Measurements from ENCODE around the gene SERPINA1. TPM values are rescaled to one million over a fixed set of nuclear protein-coding genes. Genes with fewer than 3 reads are reported as not detected.

SERPINA1 gene
- total RNA-seq, 1 experiment from 2014 or later, result 9.1 TPM

DNA sequence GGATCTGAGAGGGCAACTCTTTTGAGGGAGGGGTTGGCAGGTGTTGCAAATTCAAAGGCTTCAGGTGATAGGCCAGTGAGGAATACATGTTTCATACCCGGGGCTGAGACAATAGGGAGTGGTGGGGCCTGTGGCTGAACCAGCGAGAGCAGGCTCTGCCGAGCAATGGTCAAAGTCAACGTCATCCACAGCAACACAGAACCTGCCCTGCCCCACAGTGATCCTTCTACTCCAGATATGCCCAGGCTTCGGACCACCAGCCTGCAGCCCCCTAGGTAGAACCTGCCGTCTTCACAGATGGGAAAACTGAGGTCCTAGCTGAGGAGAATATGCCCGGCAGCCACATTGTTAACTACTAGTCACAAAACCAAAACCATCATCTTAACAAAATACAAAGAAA lies 4.1 kb downstream of the SERPINA1 start:
- intact Hi-C loops (cut with micrococcal nuclease), result no loop called here
- Histone ChIP-seq H2AFZ (ENCODE audit: low read depth, low read length, poor library complexity, severe bottlenecking) (no peak overlapping the region), H3K27ac (ENCODE audit: low read depth, low read length) (no peak overlapping the region), H3K9ac (ENCODE audit: low read length) (no peak overlapping the region), H3K27me3 (ENCODE audit: insufficient read depth, low read length) (no peaks in the 10 kb centered on the region), H3K4me3 (replicated peaks in 1 of 2; ENCODE audit: low read depth in 1 of 2, low read length in 2 of 2) (no peak overlapping the region), H3K4me2 (ENCODE audit: low read length) (no peak overlapping the region), H3K4me1 (ENCODE audit: control insufficient read depth in 1 of 2, insufficient read depth in 2 of 2, low read length in 2 of 2) (peaks cover 0 to 20% of the 10 kb centered on the region in 2 experiments; a peak in 3 of 4 replicates), H4K20me1 (ENCODE audit: insufficient read depth) (no peaks in the 10 kb centered on the region), H3K9me3 (ENCODE audit: control insufficient read depth in 1 of 2, insufficient read depth in 1 of 2, low read depth in 1 of 2, low read length in 2 of 2) (no peaks in the 10 kb centered on the region), H3K79me2 (ENCODE audit: insufficient read depth, low read length) (no peaks in the 10 kb centered on the region), H3K36me3 (ENCODE audit: control insufficient read depth in 1 of 2, insufficient read depth in 2 of 2, low read length in 2 of 2) (no peaks in the 10 kb centered on the region), H3K9me2 (ENCODE audit: insufficient read depth) (no peaks in the 10 kb centered on the region)
- no peak for ATAC-seq
- no peak for DNase-seq (ENCODE audit: low read depth, low spot score)
- CTCF ChIA-PET, result no interaction called here
- no TSS peak for BruUV-seq (replicated peaks)
- no peak for TF ChIP-seq SRF (IDR thresholded peaks at IDR 0.05; ENCODE audit: low read depth)
- TF ChIP-seq FOSL1 (IDR thresholded peaks at IDR 0.05; ENCODE audit: low read depth), result no peak
- no peak for TF ChIP-seq ZFX (IDR thresholded peaks at IDR 0.05)
- TF ChIP-seq, protein P1, sequence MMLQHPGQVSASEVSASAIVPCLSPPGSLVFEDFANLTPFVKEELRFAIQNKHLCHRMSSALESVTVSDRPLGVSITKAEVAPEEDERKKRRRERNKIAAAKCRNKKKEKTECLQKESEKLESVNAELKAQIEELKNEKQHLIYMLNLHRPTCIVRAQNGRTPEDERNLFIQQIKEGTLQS (IDR thresholded peaks at IDR 0.05), result no peak
- TF ChIP-seq EZH2 (IDR thresholded peaks at IDR 0.05), result no peak
- TF ChIP-seq CEBPB (IDR thresholded peaks at IDR 0.05; ENCODE audit: low read depth), result no peak
- TF ChIP-seq, protein P2, sequence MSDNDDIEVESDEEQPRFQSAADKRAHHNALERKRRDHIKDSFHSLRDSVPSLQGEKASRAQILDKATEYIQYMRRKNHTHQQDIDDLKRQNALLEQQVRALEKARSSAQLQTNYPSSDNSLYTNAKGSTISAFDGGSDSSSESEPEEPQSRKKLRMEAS (IDR thresholded peaks at IDR 0.05), result no peak
- TF ChIP-seq EGR1 (IDR thresholded peaks at IDR 0.05; ENCODE audit: low read depth), result no peak
- TF ChIP-seq, protein P3, sequence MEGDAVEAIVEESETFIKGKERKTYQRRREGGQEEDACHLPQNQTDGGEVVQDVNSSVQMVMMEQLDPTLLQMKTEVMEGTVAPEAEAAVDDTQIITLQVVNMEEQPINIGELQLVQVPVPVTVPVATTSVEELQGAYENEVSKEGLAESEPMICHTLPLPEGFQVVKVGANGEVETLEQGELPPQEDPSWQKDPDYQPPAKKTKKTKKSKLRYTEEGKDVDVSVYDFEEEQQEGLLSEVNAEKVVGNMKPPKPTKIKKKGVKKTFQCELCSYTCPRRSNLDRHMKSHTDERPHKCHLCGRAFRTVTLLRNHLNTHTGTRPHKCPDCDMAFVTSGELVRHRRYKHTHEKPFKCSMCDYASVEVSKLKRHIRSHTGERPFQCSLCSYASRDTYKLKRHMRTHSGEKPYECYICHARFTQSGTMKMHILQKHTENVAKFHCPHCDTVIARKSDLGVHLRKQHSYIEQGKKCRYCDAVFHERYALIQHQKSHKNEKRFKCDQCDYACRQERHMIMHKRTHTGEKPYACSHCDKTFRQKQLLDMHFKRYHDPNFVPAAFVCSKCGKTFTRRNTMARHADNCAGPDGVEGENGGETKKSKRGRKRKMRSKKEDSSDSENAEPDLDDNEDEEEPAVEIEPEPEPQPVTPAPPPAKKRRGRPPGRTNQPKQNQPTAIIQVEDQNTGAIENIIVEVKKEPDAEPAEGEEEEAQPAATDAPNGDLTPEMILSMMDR (IDR thresholded peaks at IDR 0.05 in 2 of 3, conservative IDR thresholded peaks at IDR 0.05 in 1 of 3; ENCODE audit: borderline replicate concordance in 1 of 3, insufficient read depth in 1 of 3, low read depth in 2 of 3, low read length in 2 of 3), result no peak
- TF ChIP-seq POLR2A (IDR thresholded peaks at IDR 0.05; ENCODE audit: borderline replicate concordance, extremely low read depth, insufficient read depth, insufficient read length), result no peak
- POLR2A ChIA-PET, result no interaction called here
- RAD21 ChIA-PET (ENCODE audit: low non-redundant PET in 1 of 2, low total read pairs in 2 of 2, uncharacterized antibody in 2 of 2, unreplicated experiment in 2 of 2), result no interaction called here

Measured in HCT116 (cell line).